Nephron (organoid): ENCODE data around the gene ABLIM3.

Source experiments
- H3K27ac Mint-ChIP-seq, 3 experiments: 2 replicates each; pipeline ENCODE4 v1.8.0; 2020; ENCODE audit warnings: mixed read lengths in 3 of 3, mild to moderate bottlenecking in 2 of 3, moderate library complexity in 1 of 3
- H3K27me3 Mint-ChIP-seq: 2 replicates; pipeline ENCODE4 v1.8.0; 2021; ENCODE audit warnings: low read depth, mild to moderate bottlenecking, moderate library complexity, mixed read lengths
- H3K36me3 Mint-ChIP-seq: 2 replicates; pipeline ENCODE4 v1.8.0; 2020; ENCODE audit warnings: low read depth, mixed read lengths
- H3K4me1 Mint-ChIP-seq: 2 replicates; pipeline ENCODE4 v1.8.0; 2020; ENCODE audit warnings: mixed read lengths
- H3K4me3 Mint-ChIP-seq, 3 experiments: 2 replicates each; pipeline ENCODE4 v1.8.0; 2020; ENCODE audit warnings: mild to moderate bottlenecking in 3 of 3, mixed read lengths in 3 of 3, moderate library complexity in 2 of 3
- H3K9me3 Mint-ChIP-seq: 2 replicates; pipeline ENCODE4 v1.8.0; 2020; ENCODE audit warnings: mixed read lengths
- CTCF ChIP-seq, 3 experiments: fragments of 200-600 bp; sonication (generic); IDR thresholded peaks; one replicate each; pipeline ENCODE4 v1.5.0; 2021; ENCODE audit warnings: antibody characterized with exemption in 3 of 3; ENCODE audit not compliant: unreplicated experiment in 3 of 3

The ABLIM3 gene

GRCh38 chr5:149141224-149141956 is at the start of gene ABLIM3:
ABLIM3 (plus strand) TSS chr5:149141493; CDS start chr5:149142096, 603 bp downstream.
- Mint-ChIP-seq H3K4me3 (peak within 1 kb of the TSS; percentile 80 to 93 (median 87)), H3K36me3 (no peaks in the 10 kb centered on the region), H3K4me1 (peaks cover 8% of the 10 kb centered on the region), H3K27me3 (peaks cover 50% of the 10 kb centered on the region), H3K9me3 (no peaks in the 10 kb centered on the region), H3K27ac (no peak within 1 kb of the TSS)
- TF ChIP-seq CTCF (IDR thresholded peaks at IDR 0.05; ENCODE audit: unreplicated experiment in 3 of 3) = peak; percentile 83 to 93 (median 93)

GRCh38 chr5:149093625-149094024 is 47.7 kb upstream of the ABLIM3 start:
- no peaks in the 10 kb centered on the region for H3K27me3 Mint-ChIP-seq
- peaks cover 5% of the 10 kb centered on the region for H3K4me1 Mint-ChIP-seq
- no peaks in the 10 kb centered on the region for H3K36me3 Mint-ChIP-seq
- no peak for TF ChIP-seq CTCF (IDR thresholded peaks at IDR 0.05; ENCODE audit: unreplicated experiment in 3 of 3)
- H3K9me3 Mint-ChIP-seq = peaks cover 32% of the 10 kb centered on the region
- H3K27ac Mint-ChIP-seq = no peak overlapping the region
- H3K4me3 Mint-ChIP-seq = no peak overlapping the region

- no peak overlapping the region for H3K4me3 Mint-ChIP-seq
- no peak for TF ChIP-seq CTCF (IDR thresholded peaks at IDR 0.05; ENCODE audit: unreplicated experiment in 3 of 3)
- no peaks in the 10 kb centered on the region for H3K27me3 Mint-ChIP-seq
- peaks cover 5% of the 10 kb centered on the region for H3K4me1 Mint-ChIP-seq
- peaks cover 4% of the 10 kb centered on the region for H3K36me3 Mint-ChIP-seq
- H3K27ac Mint-ChIP-seq = no peak overlapping the region
- peaks cover 44% of the 10 kb centered on the region for H3K9me3 Mint-ChIP-seq
Measured at GRCh38 chr5:149094996-149095395, 46.3 kb upstream of the ABLIM3 start.

- Mint-ChIP-seq H3K4me3 (no peak overlapping the region), H3K4me1 (no peaks in the 10 kb centered on the region), H3K36me3 (peaks cover 4% of the 10 kb centered on the region), H3K9me3 (peaks cover 50% of the 10 kb centered on the region), H3K27ac (no peak overlapping the region), H3K27me3 (peaks cover 10% of the 10 kb centered on the region)
- no peak for TF ChIP-seq CTCF (IDR thresholded peaks at IDR 0.05; ENCODE audit: unreplicated experiment in 3 of 3)
Measured at GRCh38 chr5:149099920-149100319, 41.4 kb upstream of the ABLIM3 start.

GRCh38 chr5:149100331-149100730 is 41.0 kb upstream of the ABLIM3 start:
- Mint-ChIP-seq H3K4me1 (no peaks in the 10 kb centered on the region), H3K27ac (no peak overlapping the region), H3K9me3 (peaks cover 49% of the 10 kb centered on the region), H3K36me3 (peaks cover 4% of the 10 kb centered on the region), H3K27me3 (peaks cover 10% of the 10 kb centered on the region), H3K4me3 (no peak overlapping the region)
- TF ChIP-seq CTCF (IDR thresholded peaks at IDR 0.05; ENCODE audit: unreplicated experiment in 3 of 3) = no peak
